ENCODE measurements around the gene CACNB2. TPM values are rescaled to one million over a fixed set of nuclear protein-coding genes. Genes with fewer than 3 reads are reported as not detected.

Gene CACNB2
- total RNA-seq, 1 donor from 2014 or later, result 13.1 TPM

DNA sequence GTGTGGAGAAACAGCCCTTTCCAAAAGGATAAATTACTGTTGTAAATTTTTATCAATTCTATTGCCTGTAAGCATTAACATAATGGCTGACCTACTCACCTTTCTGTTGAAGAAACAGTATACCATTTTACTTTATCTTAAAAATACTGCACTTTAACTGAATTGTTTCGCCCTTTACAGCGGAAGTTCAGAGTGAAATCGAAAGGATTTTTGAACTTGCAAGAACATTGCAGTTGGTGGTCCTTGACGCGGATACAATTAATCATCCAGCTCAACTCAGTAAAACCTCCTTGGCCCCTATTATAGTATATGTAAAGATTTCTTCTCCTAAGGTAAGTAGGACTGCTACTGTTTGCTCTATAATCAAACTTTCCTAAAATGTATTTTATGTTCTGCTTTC, 393.7 kb downstream of the CACNB2 start:
- TF ChIP-seq, protein P1, sequence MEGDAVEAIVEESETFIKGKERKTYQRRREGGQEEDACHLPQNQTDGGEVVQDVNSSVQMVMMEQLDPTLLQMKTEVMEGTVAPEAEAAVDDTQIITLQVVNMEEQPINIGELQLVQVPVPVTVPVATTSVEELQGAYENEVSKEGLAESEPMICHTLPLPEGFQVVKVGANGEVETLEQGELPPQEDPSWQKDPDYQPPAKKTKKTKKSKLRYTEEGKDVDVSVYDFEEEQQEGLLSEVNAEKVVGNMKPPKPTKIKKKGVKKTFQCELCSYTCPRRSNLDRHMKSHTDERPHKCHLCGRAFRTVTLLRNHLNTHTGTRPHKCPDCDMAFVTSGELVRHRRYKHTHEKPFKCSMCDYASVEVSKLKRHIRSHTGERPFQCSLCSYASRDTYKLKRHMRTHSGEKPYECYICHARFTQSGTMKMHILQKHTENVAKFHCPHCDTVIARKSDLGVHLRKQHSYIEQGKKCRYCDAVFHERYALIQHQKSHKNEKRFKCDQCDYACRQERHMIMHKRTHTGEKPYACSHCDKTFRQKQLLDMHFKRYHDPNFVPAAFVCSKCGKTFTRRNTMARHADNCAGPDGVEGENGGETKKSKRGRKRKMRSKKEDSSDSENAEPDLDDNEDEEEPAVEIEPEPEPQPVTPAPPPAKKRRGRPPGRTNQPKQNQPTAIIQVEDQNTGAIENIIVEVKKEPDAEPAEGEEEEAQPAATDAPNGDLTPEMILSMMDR (IDR thresholded peaks at IDR 0.05; ENCODE audit: unreplicated experiment), result no peak
- Mint-ChIP-seq H3K4me3 (no peak overlapping the region), H3K27ac (no peak overlapping the region), H3K4me1 (peaks cover 18% of the 10 kb centered on the region), H3K27me3 (ENCODE audit: low read depth) (no peaks in the 10 kb centered on the region), H3K36me3 (peaks cover 24% of the 10 kb centered on the region), H3K9me3 (peaks cover 20% of the 10 kb centered on the region)
- no peak for DNase-seq (ENCODE audit: low spot score in 2 of 2, unreplicated experiment in 2 of 2)

DNA sequence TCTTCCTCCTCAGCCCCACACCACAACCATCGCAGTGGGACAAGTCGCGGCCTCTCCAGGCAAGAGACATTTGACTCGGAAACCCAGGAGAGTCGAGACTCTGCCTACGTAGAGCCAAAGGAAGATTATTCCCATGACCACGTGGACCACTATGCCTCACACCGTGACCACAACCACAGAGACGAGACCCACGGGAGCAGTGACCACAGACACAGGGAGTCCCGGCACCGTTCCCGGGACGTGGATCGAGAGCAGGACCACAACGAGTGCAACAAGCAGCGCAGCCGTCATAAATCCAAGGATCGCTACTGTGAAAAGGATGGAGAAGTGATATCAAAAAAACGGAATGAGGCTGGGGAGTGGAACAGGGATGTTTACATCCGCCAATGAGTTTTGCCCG, 399.1 kb downstream of the CACNB2 start:
- DNase-seq (ENCODE audit: low spot score in 2 of 2, unreplicated experiment in 2 of 2), result no peak
- Mint-ChIP-seq H3K36me3 (peaks cover 23% of the 10 kb centered on the region), H3K27ac (no peak overlapping the region), H3K9me3 (no peaks in the 10 kb centered on the region), H3K4me3 (no peak overlapping the region), H3K27me3 (ENCODE audit: low read depth) (no peaks in the 10 kb centered on the region), H3K4me1 (peaks cover 5% of the 10 kb centered on the region)
- TF ChIP-seq, protein P1 (IDR thresholded peaks at IDR 0.05; ENCODE audit: unreplicated experiment), result no peak

- H3K9me3 Mint-ChIP-seq, result no peaks in the 10 kb centered on the region
- TF ChIP-seq, protein P1 (IDR thresholded peaks at IDR 0.05; ENCODE audit: unreplicated experiment), result no peak
- H3K36me3 Mint-ChIP-seq, result peaks cover 25% of the 10 kb centered on the region
- peaks cover 4% of the 10 kb centered on the region for H3K4me1 Mint-ChIP-seq
- H3K27ac Mint-ChIP-seq, result no peak overlapping the region
- H3K4me3 Mint-ChIP-seq, result no peak overlapping the region
- H3K27me3 Mint-ChIP-seq (ENCODE audit: low read depth), result no peaks in the 10 kb centered on the region
- DNase-seq (ENCODE audit: low spot score in 2 of 2, unreplicated experiment in 2 of 2), result no peak
Measured at GRCh38 chr10:18540195-18540594, 400.0 kb downstream of the CACNB2 start.

DNA sequence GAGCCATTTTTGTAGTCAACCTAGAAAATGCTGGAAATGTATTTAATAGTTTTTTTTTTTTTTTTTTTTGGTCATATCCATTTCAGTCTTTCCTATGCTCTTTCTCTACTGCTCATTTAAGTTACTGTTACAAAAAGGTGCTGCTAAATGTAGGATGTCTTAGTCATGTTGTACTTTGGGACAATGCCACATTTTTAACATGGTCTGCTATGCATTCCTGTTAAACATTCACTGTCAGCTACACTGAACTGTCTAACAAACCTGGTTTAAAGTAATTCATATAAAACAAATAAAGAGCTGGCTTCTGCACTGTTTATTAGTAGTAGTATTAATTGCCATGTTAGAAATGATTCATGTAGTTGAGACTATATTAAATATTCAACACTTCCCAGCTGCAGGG, 402.6 kb downstream of the CACNB2 start:
- TF ChIP-seq, protein P1 (IDR thresholded peaks at IDR 0.05; ENCODE audit: unreplicated experiment), result no peak
- DNase-seq (ENCODE audit: low spot score in 2 of 2, unreplicated experiment in 2 of 2), result no peak
- Mint-ChIP-seq H3K36me3 (peaks cover 22% of the 10 kb centered on the region), H3K27ac (no peak overlapping the region), H3K4me1 (peaks cover 4% of the 10 kb centered on the region), H3K27me3 (ENCODE audit: low read depth) (no peaks in the 10 kb centered on the region), H3K9me3 (no peaks in the 10 kb centered on the region), H3K4me3 (no peak overlapping the region)

GRCh38 chr10:18545621-18546305, 405.5 kb downstream of the CACNB2 start:
- no peak overlapping the region for H3K27ac Mint-ChIP-seq
- no peak overlapping the region for H3K4me3 Mint-ChIP-seq
- DNase-seq (ENCODE audit: low spot score in 2 of 2, unreplicated experiment in 2 of 2), result no peak
- TF ChIP-seq, protein P1 (IDR thresholded peaks at IDR 0.05; ENCODE audit: unreplicated experiment), result no peak
- H3K36me3 Mint-ChIP-seq, result peaks cover 14% of the 10 kb centered on the region
- no peaks in the 10 kb centered on the region for H3K4me1 Mint-ChIP-seq
- no peaks in the 10 kb centered on the region for H3K27me3 Mint-ChIP-seq (ENCODE audit: low read depth)
- no peaks in the 10 kb centered on the region for H3K9me3 Mint-ChIP-seq

All from mesothelial cell of epicardium (in vitro differentiated cells).